ENCODE data around the gene CCDC186.
A peak's percentile ranks its signal among the peaks of the same experiment; 100 is the strongest.

The CCDC186 gene

GRCh38 chr10:114173921-114174694, at the start of gene CCDC186:
Gene CCDC186, minus strand, starts transcription at chr10:114174203. Its CDS starts 10,935 bp downstream, at chr10:114163268.
- peak; percentile 47 for DNase-seq

- DNase-seq, result no peak
Observed at GRCh38 chr10:114223066-114223465, 49.1 kb upstream of the CCDC186 start.

GRCh38 chr10:114221235-114221634, 47.2 kb upstream of the CCDC186 start:
- no peak for DNase-seq

GRCh38 chr10:114220281-114220680, 46.3 kb upstream of the CCDC186 start:
- DNase-seq, result no peak

- no peak for DNase-seq
Observed at GRCh38 chr10:114215033-114215432, 41.0 kb upstream of the CCDC186 start.

- DNase-seq, result no peak
Observed at GRCh38 chr10:114212153-114212552, 38.1 kb upstream of the CCDC186 start.

- no peak for DNase-seq
Observed at GRCh38 chr10:114208351-114208750, 34.3 kb upstream of the CCDC186 start.

GRCh38 chr10:114207349-114207748, 33.3 kb upstream of the CCDC186 start:
- no peak for DNase-seq

- DNase-seq, result no peak
Observed at GRCh38 chr10:114206902-114207301, 32.9 kb upstream of the CCDC186 start.

- DNase-seq, result no peak
Observed at GRCh38 chr10:114202812-114203211, 28.8 kb upstream of the CCDC186 start.

- no peak for DNase-seq
Observed at GRCh38 chr10:114199239-114199638, 25.2 kb upstream of the CCDC186 start.

- no peak for DNase-seq
Observed at GRCh38 chr10:114195079-114195478, 21.1 kb upstream of the CCDC186 start.

GRCh38 chr10:114189700-114190099, 15.7 kb upstream of the CCDC186 start:
- no peak for DNase-seq

- no peak for DNase-seq
Observed at GRCh38 chr10:114188900-114189299, 14.9 kb upstream of the CCDC186 start.

GRCh38 chr10:114188001-114188400, 14.0 kb upstream of the CCDC186 start:
- no peak for DNase-seq

- no peak for DNase-seq
Observed at GRCh38 chr10:114184276-114184675, 10.3 kb upstream of the CCDC186 start.

- no peak for DNase-seq
Observed at GRCh38 chr10:114183563-114183962, 9.6 kb upstream of the CCDC186 start.

- DNase-seq, result no peak
Observed at GRCh38 chr10:114181971-114182370, 8.0 kb upstream of the CCDC186 start.

GRCh38 chr10:114180937-114181336, 6.9 kb upstream of the CCDC186 start:
- no peak for DNase-seq

- DNase-seq, result no peak
Observed at GRCh38 chr10:114179747-114180146, 5.7 kb upstream of the CCDC186 start.

GRCh38 chr10:114179148-114179547, 5.1 kb upstream of the CCDC186 start, which contains the start of gene TDRD1:
Gene TDRD1, plus strand, starts transcription at chr10:114179353. Its CDS starts 8,479 bp downstream, at chr10:114187832.
- DNase-seq, result no peak

GRCh38 chr10:114176511-114176910, 2.5 kb upstream of the CCDC186 start:
- DNase-seq, result no peak

- DNase-seq, result no peak
Observed at GRCh38 chr10:114175667-114176066, 1.7 kb upstream of the CCDC186 start.

GRCh38 chr10:114174695-114175188, 739 bp upstream of the CCDC186 start:
- peak; percentile 54 for DNase-seq

- no peak for DNase-seq
Observed at GRCh38 chr10:114173603-114173920, 441 bp downstream of the CCDC186 start.
